GDM1 (cell line): Measurements from ENCODE around the gene ITGB2.
A peak's percentile ranks its signal among the peaks of the same experiment; 100 is the strongest.

Experiments used
- DNase-seq: peaks from one replicate; lab custom pipeline; 2025; lab: John Stamatoyannopoulos, UW

Gene ITGB2

GRCh38 chr21:44867999-44868700 lies 52.5 kb downstream of the ITGB2 start:
- DNase-seq: peak; percentile 14

- DNase-seq: no peak
Observed at GRCh38 chr21:44867464-44867863, 53.2 kb downstream of the ITGB2 start.

GRCh38 chr21:44866780-44867179 lies 53.9 kb downstream of the ITGB2 start:
- DNase-seq: no peak

GRCh38 chr21:44865561-44866280 lies 55.0 kb downstream of the ITGB2 start:
- DNase-seq: peak; percentile 45

- DNase-seq: no peak
Observed at GRCh38 chr21:44862869-44863685, 57.6 kb downstream of the ITGB2 start.

GRCh38 chr21:44858791-44859190 lies 61.9 kb downstream of the ITGB2 start:
- DNase-seq: no peak

- DNase-seq: no peak
Observed at GRCh38 chr21:44858291-44858690, 62.4 kb downstream of the ITGB2 start.

GRCh38 chr21:44857127-44857892 lies 63.4 kb downstream of the ITGB2 start:
- no peak for DNase-seq

GRCh38 chr21:44856131-44856530 lies 64.6 kb downstream of the ITGB2 start:
- no peak for DNase-seq

- no peak for DNase-seq
Observed at GRCh38 chr21:44855572-44855971, 65.1 kb downstream of the ITGB2 start.

GRCh38 chr21:44854664-44855446 lies 65.8 kb downstream of the ITGB2 start:
- DNase-seq: peak; percentile 95

GRCh38 chr21:44854391-44854663 lies 66.4 kb downstream of the ITGB2 start:
- no peak for DNase-seq

GRCh38 chr21:44853601-44854390 lies 66.9 kb downstream of the ITGB2 start:
- DNase-seq: no peak

GRCh38 chr21:44850905-44851657 lies 69.6 kb downstream of the ITGB2 start:
- DNase-seq: no peak

- DNase-seq: no peak
Observed at GRCh38 chr21:44850208-44850800, 70.4 kb downstream of the ITGB2 start.

GRCh38 chr21:44849616-44850130 lies 71.0 kb downstream of the ITGB2 start:
- DNase-seq: no peak

GRCh38 chr21:44848821-44849521 lies 71.7 kb downstream of the ITGB2 start:
- no peak for DNase-seq

- no peak for DNase-seq
Observed at GRCh38 chr21:44847261-44848056, 73.2 kb downstream of the ITGB2 start.
